IMR-90 (cell line): Measurements from ENCODE around the gene CAMKMT. TPM values are rescaled to one million over a fixed set of nuclear protein-coding genes. Genes with fewer than 3 reads are reported as not detected.

Experiments used
- ATAC-seq: fragments of 200-7000 bp; cut with Tn5 transposase; 2 replicates; pipeline ENCODE4 v1.9.1; 2020; ENCODE audit warnings: low read depth, mild to moderate bottlenecking, moderate library complexity
- BruUV-seq: library from RNA; stranded (reverse); fragments of 400-500 nt; replicated peaks from 2 replicates; lab custom pipeline; 2021; lab: Mats Ljungman, UMichigan
- CTCF ChIA-PET: fragments of 300-600 bp; formaldehyde crosslinking; extraction: SDS; loops from one replicate; lab custom pipeline; 2021; ENCODE audit warnings: antibody characterized with exemption; lab: Yijun Ruan, JAX
- POLR2A ChIA-PET: fragments of 300-600 bp; sonication (Branson Sonifier 250); formaldehyde crosslinking; loops from one replicate; lab custom pipeline; 2022; ENCODE audit warnings: antibody characterized with exemption; ENCODE audit not compliant: unreplicated experiment; lab: Charles Lee
- DNase-seq: peaks from one replicate; pipeline ENCODE4 v3.0.0; 2013
- H2AFZ ChIP-seq: replicated peaks from 2 replicates; pipeline ENCODE3; 2013; ENCODE audit warnings: low read length, mild to moderate bottlenecking; ENCODE audit not compliant: poor library complexity
- H2AK5ac ChIP-seq: 2 replicates; pipeline ENCODE4 v1.6.1; 2013; ENCODE audit warnings: low read depth, low read length, inconsistent platforms
- H2AK9ac ChIP-seq: replicated peaks from 2 replicates; pipeline ENCODE3; 2013; ENCODE audit warnings: mild to moderate bottlenecking, low read depth, low read length, moderate library complexity; ENCODE audit not compliant: poor library complexity
- H2BK120ac ChIP-seq: 2 replicates; pipeline ENCODE4 v1.6.1; 2013; ENCODE audit warnings: low read depth, low read length, inconsistent platforms
- H2BK15ac ChIP-seq: 3 replicates; pipeline ENCODE4 v1.6.1; 2013; ENCODE audit warnings: low read depth, low read length, inconsistent platforms
- H2BK20ac ChIP-seq: 2 replicates; pipeline ENCODE4 v1.6.1; 2013; ENCODE audit warnings: low read depth, mild to moderate bottlenecking, inconsistent platforms, low read length, moderate library complexity
- H2BK5ac ChIP-seq: 2 replicates; pipeline ENCODE4 v1.6.1; 2013; ENCODE audit warnings: mild to moderate bottlenecking, low read depth, low read length, inconsistent platforms; ENCODE audit not compliant: poor library complexity, severe bottlenecking
- H3K14ac ChIP-seq: replicated peaks from 2 replicates; pipeline ENCODE4 v1.6.1; 2013; ENCODE audit warnings: low read depth, low read length, inconsistent platforms
- H3K18ac ChIP-seq: 2 replicates; pipeline ENCODE4 v1.6.1; 2013; ENCODE audit warnings: low read depth, low read length, control low read depth
- H3K23ac ChIP-seq: 2 replicates; pipeline ENCODE4 v1.6.1; 2013; ENCODE audit warnings: low read depth, low read length, inconsistent platforms
- H3K27ac ChIP-seq: 2 replicates; pipeline ENCODE4 v1.5.1; 2013; ENCODE audit warnings: mild to moderate bottlenecking, control low read depth, low read length; ENCODE audit not compliant: insufficient read depth
- H3K27me3 ChIP-seq: 2 replicates; pipeline ENCODE4 v1.6.1; 2013; ENCODE audit warnings: low read length; ENCODE audit not compliant: control insufficient read depth, insufficient read depth
- H3K36me3 ChIP-seq: 2 replicates; pipeline ENCODE4 v1.6.1; 2013; ENCODE audit warnings: low read length, mixed read lengths; ENCODE audit not compliant: control insufficient read depth, insufficient read depth
- H3K4ac ChIP-seq: 2 replicates; pipeline ENCODE4 v1.6.1; 2013; ENCODE audit warnings: low read depth, low read length, inconsistent platforms
- H3K4me1 ChIP-seq: 2 replicates; pipeline ENCODE4 v1.6.1; 2013; ENCODE audit warnings: low read length, mixed read lengths; ENCODE audit not compliant: control insufficient read depth, insufficient read depth
- H3K4me2 ChIP-seq: 2 replicates; pipeline ENCODE4 v1.6.1; 2013; ENCODE audit warnings: low read depth, mild to moderate bottlenecking, control low read depth, low read length, moderate library complexity
- H3K4me3 ChIP-seq: 2 replicates; pipeline ENCODE4 v1.5.1; 2013; ENCODE audit warnings: low read depth, mild to moderate bottlenecking, control low read depth, low read length, moderate library complexity; ENCODE audit not compliant: insufficient read depth
- H3K56ac ChIP-seq: 2 replicates; pipeline ENCODE4 v1.6.1; 2013; ENCODE audit warnings: low read length, inconsistent platforms; ENCODE audit not compliant: insufficient read depth; ENCODE audit errors: extremely low read depth
- H3K79me1 ChIP-seq, 2 experiments: 2 replicates each; pipeline ENCODE4 v1.6.1; 2013; ENCODE audit warnings: low read length in 2 of 2, inconsistent platforms in 1 of 2, low read depth in 1 of 2
- H3K9ac ChIP-seq: 2 replicates; pipeline ENCODE4 v1.6.1; 2013; ENCODE audit warnings: low read depth, low read length, control low read depth
- H3K9me1 ChIP-seq: 2 replicates; pipeline ENCODE4 v1.6.1; 2013; ENCODE audit warnings: low read length, inconsistent platforms; ENCODE audit not compliant: insufficient read depth
- H3K9me3 ChIP-seq: 2 replicates; pipeline ENCODE4 v1.6.1; 2013; ENCODE audit warnings: low read length; ENCODE audit not compliant: control insufficient read depth, insufficient read depth
- H4K20me1 ChIP-seq: 2 replicates; pipeline ENCODE4 v1.6.1; 2013; ENCODE audit warnings: low read length, inconsistent platforms; ENCODE audit not compliant: insufficient read depth
- H4K5ac ChIP-seq: 2 replicates; pipeline ENCODE4 v1.6.1; 2013; ENCODE audit warnings: mild to moderate bottlenecking, low read depth, low read length, control low read depth
- H4K8ac ChIP-seq, 2 experiments: 2 replicates each; pipeline ENCODE4 v1.6.1; 2013; ENCODE audit warnings: low read depth in 2 of 2, low read length in 2 of 2, control low read depth in 1 of 2, inconsistent platforms in 1 of 2
- H4K91ac ChIP-seq: 2 replicates; pipeline ENCODE4 v1.6.1; 2013; ENCODE audit warnings: low read depth, low read length, inconsistent platforms; ENCODE audit not compliant: insufficient read depth
- BHLHE40 ChIP-seq: fragments of 150-350 bp; IDR thresholded peaks from 2 replicates; pipeline ENCODE4 v1.6.1; 2016; ENCODE audit warnings: mild to moderate bottlenecking, low read depth, low read length
- CEBPB ChIP-seq: IDR thresholded peaks from 2 replicates; pipeline ENCODE4 v1.6.1; 2012; ENCODE audit warnings: low read depth, low read length, improper control_type of control experiment
- CTCF ChIP-seq: conservative IDR thresholded peaks from 2 replicates; pipeline ENCODE4 v1.5.1; 2012; ENCODE audit warnings: mild to moderate bottlenecking, low read depth, low read length, improper control_type of control experiment
- ELK1 ChIP-seq: fragments of 150-350 bp; IDR thresholded peaks from 2 replicates; pipeline ENCODE4 v1.6.1; 2016; ENCODE audit warnings: low read depth, mild to moderate bottlenecking, low read length, moderate library complexity, borderline replicate concordance
- FOS ChIP-seq: fragments of 150-350 bp; IDR thresholded peaks from 2 replicates; pipeline ENCODE4 v1.6.1; 2016; ENCODE audit warnings: low read depth, low read length
- MAZ ChIP-seq: IDR thresholded peaks from 2 replicates; pipeline ENCODE4 v1.6.1; 2012; ENCODE audit warnings: low read depth, mild to moderate bottlenecking, low read length, improper control_type of control experiment, moderate library complexity, borderline replicate concordance
- NFE2L2 ChIP-seq: fragments of 150-350 bp; IDR thresholded peaks from 2 replicates; pipeline ENCODE4 v1.6.1; 2016; ENCODE audit warnings: low read depth, mild to moderate bottlenecking, low read length
- POLR2A ChIP-seq: IDR thresholded peaks from 2 replicates; pipeline ENCODE4 v1.6.1; 2012; ENCODE audit warnings: mild to moderate bottlenecking, low read depth, low read length
- RAD21 ChIP-seq: IDR thresholded peaks from 2 replicates; pipeline ENCODE4 v1.6.1; 2012; ENCODE audit warnings: low read length, improper control_type of control experiment
- RCOR1 ChIP-seq: IDR thresholded peaks from 2 replicates; pipeline ENCODE4 v1.6.1; 2012; ENCODE audit warnings: mild to moderate bottlenecking, low read length, improper control_type of control experiment; ENCODE audit not compliant: insufficient replicate concordance
- RFX5 ChIP-seq: IDR thresholded peaks from 2 replicates; pipeline ENCODE4 v1.8.0; 2012; ENCODE audit warnings: low read depth, mild to moderate bottlenecking, low read length, moderate library complexity
- WGBS, 2 experiments: methylation state at CpG; one replicate each; pipeline versions ENCODE4 v1.1.5 to v1.1.7; 2013; ENCODE audit warnings: missing lambda C conversion rate in 2 of 2; ENCODE audit not compliant: insufficient read length in 1 of 2; ENCODE audit errors: extremely low coverage in 2 of 2; 5-methylcytosine and 5-hydroxymethylcytosine counted together
- dilution Hi-C: fragments of 300-500 bp; cut with HindIII; formaldehyde crosslinking; loops from one replicate; pipeline ENCODE4 v1.14.3; 2018; ENCODE audit warnings: low sequenced_read_pairs; ENCODE audit not compliant: unreplicated experiment
- in situ Hi-C: fragments of 300-500 bp; cut with MboI; formaldehyde crosslinking; loops from 3 replicates; pipeline ENCODE4 v1.14.3; 2019; ENCODE audit warnings: low sequenced_read_pairs, inconsistent platforms, mixed read lengths
- intact Hi-C: fragments of 100-400 bp; cut with micrococcal nuclease; formaldehyde crosslinking; loops from 2 replicates; pipeline ENCODE4 v1.10.0; 2022
- polyA plus RNA-seq, 3 experiments: library from polyadenylated mRNA; depleted of rRNA; stranded (reverse); fragments of >200 nt; gene quantifications; 2 replicates each; pipeline ENCODE4 v1.2.3, GENCODE V29; 2012; ENCODE audit warnings: low replicate concordance in 1 of 3
- total RNA-seq: library from RNA; depleted of rRNA; stranded (reverse); fragments of >200 nt; gene quantifications from 2 replicates; pipeline ENCODE4 v1.2.3, GENCODE V29; 2012

CAMKMT gene
- total and polyA plus RNA-seq, 2 of the 4 experiments (the other 2 are of a cell fraction), result 4.4 to 6.8 TPM

- no peak for TF ChIP-seq CTCF
These were observed 664 bp downstream of the CAMKMT start (continued) for GRCh38 chr2:44362207-44363015.

- dilution Hi-C loops, result no loop called here
- Histone ChIP-seq H2BK120ac (no peak overlapping the region), H2BK20ac (no peak overlapping the region), H3K4me3 (no peak overlapping the region), H4K20me1 (no peaks in the 10 kb centered on the region), H3K36me3 (no peaks in the 10 kb centered on the region), H3K4me1 (no peaks in the 10 kb centered on the region), H4K8ac (no peak overlapping the region), H3K4ac (no peak overlapping the region), H3K4me2 (no peak overlapping the region), H4K5ac (no peak overlapping the region), H3K23ac (no peak overlapping the region), H3K56ac (no peak overlapping the region), H3K9me3 (no peaks in the 10 kb centered on the region), H3K14ac (no peak overlapping the region), H2AFZ (no peak overlapping the region), H2BK5ac (no peak overlapping the region), H3K27ac (no peak overlapping the region), H3K18ac (no peak overlapping the region), H2AK9ac (no peak overlapping the region), H3K27me3 (no peaks in the 10 kb centered on the region), H3K9me1 (no peaks in the 10 kb centered on the region), H2AK5ac (no peak overlapping the region), H4K91ac (no peak overlapping the region), H2BK15ac (no peak overlapping the region), H3K79me1 (peaks cover 11 to 20% of the 10 kb centered on the region in 2 experiments), H3K9ac (no peak overlapping the region)
- in situ Hi-C loops, result no loop called here
- ChIA-PET CTCF (no interaction called here), POLR2A (no interaction called here)
- ATAC-seq (no peak), DNase-seq (no peak)
- BruUV-seq, result no TSS peak
- no CpG with 5 or more reads among the region's 3 CpGs for WGBS, 2 experiments
- intact Hi-C loops, result loop anchor here (5.0 to 10.0 kb wide), 2 partner anchors 192 to 280 kb away; no protein-coding TSS in a partner anchor
- no peak for TF ChIP-seq BHLHE40
- TF ChIP-seq POLR2A, result no peak
- TF ChIP-seq RAD21, result no peak
- no peak for TF ChIP-seq CEBPB
- TF ChIP-seq CTCF, result no peak
- no peak for TF ChIP-seq RFX5
- no peak for TF ChIP-seq MAZ
- TF ChIP-seq RCOR1, result no peak
- TF ChIP-seq ELK1, result no peak
- TF ChIP-seq NFE2L2, result no peak
- TF ChIP-seq FOS, result no peak
These were observed 2.9 kb downstream of the CAMKMT start for GRCh38 chr2:44364604-44365003.
